MM.1S (cell line): ENCODE measurements around the gene FAM180B.
"Not testable (repeated sequence)": the region's sequence is repeated elsewhere in the genome, so short reads cannot be mapped to it uniquely, and the experiment has no call there.

Source experiments
- DNase-seq: peaks from one replicate; pipeline ENCODE4 v3.0.0-alpha.2; 2015
- H2AFZ ChIP-seq: fragments of 300-600 bp; sonication (generic); 2 replicates; pipeline ENCODE4 v1.6.0; 2016; ENCODE audit warnings: antibody characterized with exemption, low read length
- H3F3A ChIP-seq: fragments of 300-600 bp; sonication (generic); 2 replicates; pipeline ENCODE4 v1.6.1; 2016; ENCODE audit warnings: mild to moderate bottlenecking, antibody characterized with exemption, low read length, moderate library complexity, mixed read lengths; ENCODE audit not compliant: insufficient read depth
- H3K27ac ChIP-seq: fragments of 300-600 bp; sonication (generic); 2 replicates; pipeline ENCODE4 v1.5.1; 2016; ENCODE audit warnings: mild to moderate bottlenecking, low read length
- H3K27me3 ChIP-seq: fragments of 300-600 bp; sonication (generic); replicated peaks from 2 replicates; pipeline ENCODE4 v1.6.0; 2016; ENCODE audit warnings: low read length; ENCODE audit not compliant: insufficient read depth
- H3K36me3 ChIP-seq: fragments of 300-600 bp; sonication (generic); replicated peaks from 2 replicates; pipeline ENCODE4 v1.6.1; 2016; ENCODE audit warnings: mild to moderate bottlenecking, low read length, mixed read lengths; ENCODE audit not compliant: insufficient read depth
- H3K4me1 ChIP-seq: fragments of 300-600 bp; sonication (generic); 2 replicates; pipeline ENCODE4 v1.6.1; 2016; ENCODE audit warnings: low read length, mixed read lengths
- H3K4me2 ChIP-seq: fragments of 300-600 bp; sonication (generic); 2 replicates; pipeline ENCODE4 v1.6.0; 2016; ENCODE audit warnings: low read depth, low read length
- H3K4me3 ChIP-seq: fragments of 300-600 bp; sonication (generic); 2 replicates; pipeline ENCODE4 v1.5.1; 2016; ENCODE audit warnings: low read length, mixed read lengths
- H3K79me2 ChIP-seq: fragments of 300-600 bp; sonication (generic); 2 replicates; pipeline ENCODE4 v1.6.1; 2016; ENCODE audit warnings: mixed run types, low read length, mixed read lengths
- H3K9ac ChIP-seq: fragments of 300-600 bp; sonication (generic); 2 replicates; pipeline ENCODE4 v1.6.1; 2016; ENCODE audit warnings: low read length, mixed read lengths
- H3K9me2 ChIP-seq: fragments of 300-600 bp; sonication (generic); replicated peaks from 2 replicates; pipeline ENCODE4 v1.6.1; 2016; ENCODE audit warnings: mild to moderate bottlenecking, low read length, mixed read lengths; ENCODE audit not compliant: insufficient read depth
- H3K9me3 ChIP-seq: fragments of 300-600 bp; sonication (generic); replicated peaks from 2 replicates; pipeline ENCODE4 v1.6.1; 2016; ENCODE audit warnings: mild to moderate bottlenecking, low read length, mixed read lengths; ENCODE audit not compliant: insufficient read depth
- H4K20me1 ChIP-seq: fragments of 300-600 bp; sonication (generic); 2 replicates; pipeline ENCODE4 v1.6.1; 2016; ENCODE audit warnings: mild to moderate bottlenecking, low read length, moderate library complexity, mixed read lengths; ENCODE audit not compliant: insufficient read depth
- CTCF ChIP-seq: fragments of 300-600 bp; sonication (generic); IDR thresholded peaks from 2 replicates; pipeline ENCODE4 v1.5.1; 2016; ENCODE audit warnings: antibody characterized with exemption, low read length, mixed read lengths
- EZH2 ChIP-seq: fragments of 300-600 bp; sonication (generic); optimal IDR thresholded peaks from 2 replicates; pipeline ENCODE3; 2017; ENCODE audit warnings: low read depth, mild to moderate bottlenecking, antibody characterized with exemption, low read length, mixed read lengths
- EZH2phosphoT487 ChIP-seq: fragments of 300-600 bp; sonication (generic); IDR thresholded peaks from 2 replicates; pipeline ENCODE4 v1.6.1; 2018; ENCODE audit warnings: antibody characterized with exemption, low read length

The FAM180B gene

DNA sequence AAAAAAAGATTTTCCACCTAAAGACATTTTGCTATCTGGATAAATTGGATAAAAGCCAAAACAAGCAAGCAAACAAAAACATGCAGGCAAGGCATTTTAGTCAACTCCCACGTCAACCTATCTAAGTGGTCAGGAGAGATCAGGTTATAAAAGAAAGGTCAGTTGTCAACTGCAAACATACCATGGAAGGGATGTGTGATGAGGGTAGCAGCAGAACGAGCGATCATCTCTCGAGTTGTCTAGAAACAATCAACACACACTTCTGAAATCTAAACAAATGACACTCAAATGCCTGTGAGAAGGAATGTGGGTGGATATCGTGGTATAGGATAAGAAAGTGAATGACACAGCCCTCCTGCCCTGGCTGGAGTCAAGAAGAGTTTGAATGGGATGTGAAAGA lies 45.0 kb downstream of the FAM180B start:
- H3F3A ChIP-seq, result peaks cover 2% of the 10 kb centered on the region; the same call in 1 of the 2 replicates
- H3K4me3 ChIP-seq, result no peak overlapping the region
- no peak overlapping the region for H2AFZ ChIP-seq
- H3K9me2 ChIP-seq, result no peaks in the 10 kb centered on the region
- TF ChIP-seq EZH2phosphoT487 (no peak), CTCF (no peak), EZH2 (no peak)
- no peak overlapping the region for H3K4me2 ChIP-seq
- H3K9me3 ChIP-seq, result no peaks in the 10 kb centered on the region
- no peaks in the 10 kb centered on the region for H3K4me1 ChIP-seq
- no peak overlapping the region for H3K27ac ChIP-seq
- DNase-seq, result no peak
- no peaks in the 10 kb centered on the region for H4K20me1 ChIP-seq
- H3K36me3 ChIP-seq, result peaks cover 13% of the 10 kb centered on the region; the same call in 1 of the 2 replicates
- H3K79me2 ChIP-seq, result no peaks in the 10 kb centered on the region
- H3K27me3 ChIP-seq, result no peaks in the 10 kb centered on the region
- H3K9ac ChIP-seq, result no peak overlapping the region

DNA sequence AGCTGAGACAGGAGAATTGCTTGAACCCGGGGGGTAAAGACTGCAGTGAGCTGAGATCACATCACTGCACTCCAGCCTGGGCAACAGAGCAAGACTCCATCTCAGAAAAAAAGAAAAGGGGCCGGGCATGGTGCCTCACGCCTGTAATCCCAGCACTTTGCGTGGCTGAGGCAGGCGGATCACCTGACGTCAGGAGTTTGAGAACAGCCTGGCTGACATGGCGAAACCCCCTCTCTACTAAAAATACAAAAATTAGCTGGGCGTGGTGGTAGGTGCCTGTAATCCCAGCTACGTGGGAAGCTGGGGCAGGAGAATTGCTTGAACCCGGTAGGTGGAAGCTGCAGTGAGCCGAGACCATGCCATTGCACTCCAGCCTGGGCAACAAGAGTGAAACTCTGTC lies 49.9 kb downstream of the FAM180B start:
- H3K36me3 ChIP-seq, H3K4me2 ChIP-seq, H3K4me1 ChIP-seq, DNase-seq, H4K20me1 ChIP-seq, H2AFZ ChIP-seq, H3K9me3 ChIP-seq, H3F3A ChIP-seq, H3K27me3 ChIP-seq, H3K9me2 ChIP-seq, H3K27ac ChIP-seq, H3K9ac ChIP-seq, H3K4me3 ChIP-seq: not testable (repeated sequence)
- H3K79me2 ChIP-seq, result peaks cover 28% of the 10 kb centered on the region
